Ishikawa (cell line): ENCODE measurements around the gene GDNF.

Source experiments
- CEBPB ChIP-seq: IDR thresholded peaks from 2 replicates; pipeline ENCODE4 v1.6.1; 2012
- CREB1 ChIP-seq: IDR thresholded peaks from 2 replicates; pipeline ENCODE4 v1.6.1; 2012; ENCODE audit warnings: low read depth
- EGR1 ChIP-seq: IDR thresholded peaks from 2 replicates; pipeline ENCODE4 v1.6.1; 2012
- EP300 ChIP-seq: IDR thresholded peaks from 2 replicates; pipeline ENCODE4 v1.6.1; 2012; ENCODE audit warnings: borderline replicate concordance
- FOXM1 ChIP-seq: IDR thresholded peaks from 2 replicates; pipeline ENCODE4 v1.6.1; 2012; ENCODE audit warnings: low read depth, borderline replicate concordance
- MAX ChIP-seq: IDR thresholded peaks from 2 replicates; pipeline ENCODE4 v1.6.1; 2012
- NFIC ChIP-seq: IDR thresholded peaks from 2 replicates; pipeline ENCODE4 v1.6.1; 2012
- RAD21 ChIP-seq: IDR thresholded peaks from 2 replicates; pipeline ENCODE4 v1.6.1; 2012; ENCODE audit warnings: low read depth
- REST ChIP-seq: IDR thresholded peaks from 2 replicates; pipeline ENCODE4 v1.6.1; 2012; ENCODE audit warnings: low read depth, mild to moderate bottlenecking
- TAF1 ChIP-seq: IDR thresholded peaks from 2 replicates; pipeline ENCODE4 v1.6.1; 2012; ENCODE audit warnings: low read depth, mild to moderate bottlenecking
- TCF12 ChIP-seq: IDR thresholded peaks from 2 replicates; pipeline ENCODE4 v1.6.1; 2012; ENCODE audit warnings: low read depth
- TEAD4 ChIP-seq: IDR thresholded peaks from 2 replicates; pipeline ENCODE4 v1.6.1; 2012
- USF1 ChIP-seq: IDR thresholded peaks from 2 replicates; pipeline ENCODE4 v1.6.1; 2012
- YY1 ChIP-seq: IDR thresholded peaks from 2 replicates; pipeline ENCODE4 v1.6.1; 2012; ENCODE audit warnings: low read depth

- no peak for TF ChIP-seq TCF12
- TF ChIP-seq NFIC = no peak
- no peak for TF ChIP-seq EP300
- no peak for TF ChIP-seq TAF1
- no peak for TF ChIP-seq EGR1
- no peak for TF ChIP-seq MAX
- TF ChIP-seq CEBPB = no peak
- TF ChIP-seq REST = no peak
- TF ChIP-seq CREB1 = no peak
- no peak for TF ChIP-seq TEAD4
- no peak for TF ChIP-seq YY1
- TF ChIP-seq RAD21 = no peak
- no peak for TF ChIP-seq USF1
- no peak for TF ChIP-seq FOXM1
These were observed 25.1 kb downstream of the GDNF start for GRCh38 chr5:37814699-37815098.
